Adrenal gland (tissue), 12 donors: Measurements from ENCODE around the gene RPL35. TPM values are rescaled to one million over a fixed set of nuclear protein-coding genes. Genes with fewer than 3 reads are reported as not detected.

Source experiments
- DNase-seq, 7 donors: peaks; one replicate each; pipeline ENCODE4 v3.0.0-alpha.2; 2019 to 2020
- H3K27ac ChIP-seq, 5 donors: fragments of 200-600 bp; sonication (generic) in 4 of 5; 1 replicate in 3 of 5; 2 replicates in 2 of 5; pipeline versions ENCODE4 v1.5.1 to v1.8.0; 2016 to 2020; ENCODE audit warnings: mild to moderate bottlenecking in 1 of 5
- H3K27me3 ChIP-seq: fragments of 200-600 bp; 2 replicates; pipeline ENCODE4 v1.8.0; 2021
- H3K36me3 ChIP-seq, 2 donors: fragments of 200-600 bp; replicated peaks in 1 of 2; 1 replicate in 1 of 2; 2 replicates in 1 of 2; pipeline versions ENCODE4 v1.5.1 to v1.8.0; 2018 to 2022
- H3K4me1 ChIP-seq, 2 donors: fragments of 200-600 bp; replicated peaks in 1 of 2; 1 replicate in 1 of 2; 2 replicates in 1 of 2; pipeline versions ENCODE4 v1.5.1 to v1.8.0; 2018 to 2021
- H3K4me3 ChIP-seq, 4 donors: fragments of 200-600 bp; sonication (generic) in 3 of 4; one replicate each; pipeline ENCODE4 v1.5.1; 2016 to 2018
- H3K9me3 ChIP-seq, 3 donors: fragments of 200-600 bp; sonication (generic) in 1 of 3; replicated peaks in 1 of 3; 1 replicate in 2 of 3; 2 replicates in 1 of 3; pipeline versions ENCODE4 v1.5.1 to v1.8.0; 2016 to 2021
- POLR2A ChIP-seq, 2 donors: fragments of 450-650 bp; IDR thresholded peaks; one replicate each; pipeline ENCODE4 v1.6.1; 2017; ENCODE audit warnings: antibody characterized with exemption in 2 of 2, mild to moderate bottlenecking in 2 of 2, moderate library complexity in 1 of 2
- WGBS, 4 donors: extraction: QIAGEN DNeasy Blood & Tissue Kit in 2 of 4; methylation state at CpG; one replicate each; pipeline versions ENCODE4 v1.1.5 to v1.1.7; 2013 to 2017; 5-methylcytosine and 5-hydroxymethylcytosine counted together
- intact Hi-C, 2 donors: fragments of 100-400 bp; cut with DNase I; formaldehyde crosslinking; loops; one replicate each; pipeline versions ENCODE4 v1.14.1 to v1.15.0; 2022 to 2023
- polyA plus RNA-seq, 3 donors: library from polyadenylated mRNA; stranded (reverse); fragments of 200-250 nt in 2 of 3; fragments of 350-450 nt in 1 of 3; fragmentation: Illumina TruSeq in 1 of 3; extraction: RNeasy Lipid Tissue Mini Kit (QIAGEN cat#74804) in 1 of 3; gene quantifications; one replicate each; pipeline ENCODE4 v1.2.3, GENCODE V29; 2013 to 2014
- total RNA-seq, 9 donors: library from RNA; depleted of rRNA in 4 of 9; stranded (reverse); fragments of >200 nt in 4 of 9; fragments of 120-200 nt in 1 of 9; fragmentation: NEBNext Ultra II Directional in 1 of 9; extraction: Animal tissue kit (Norgen Biotek cat#: 25700) in 1 of 9; gene quantifications; one replicate each; pipeline versions ENCODE4 v1.1.0 to v1.2.4, GENCODE V29; 2013 to 2023
- TF ChIP-seq, protein P1 (sequence below), 6 experiments: fragments of 450-650 bp in 4 of 6; fragments of 200-600 bp in 2 of 6; sonication (generic) in 1 of 6; IDR thresholded peaks; 1 replicate in 5 of 6; 2 replicates in 1 of 6; pipeline versions ENCODE4 v1.5.1 to v1.8.0; 2016 to 2021; ENCODE audit warnings: antibody characterized with exemption in 6 of 6, mild to moderate bottlenecking in 2 of 6, moderate library complexity in 1 of 6
- donor health status: healthy with polysubstance abuse.
- donor health status: Bipolar disorder and iron deficiency.
- donor health status: DM: yes; HTN: yes; CAD: no.
- donor health status: DM: no; HTN: no; CAD: no.
- donor health status: DM: no; HTN: no; CAD: no.
- donor health status: DM: yes; HTN: yes; CAD: no.

Gene RPL35
- total and polyA plus RNA-seq, 12 donors, result 884 to 4,952 (median 1,541) TPM

DNA sequence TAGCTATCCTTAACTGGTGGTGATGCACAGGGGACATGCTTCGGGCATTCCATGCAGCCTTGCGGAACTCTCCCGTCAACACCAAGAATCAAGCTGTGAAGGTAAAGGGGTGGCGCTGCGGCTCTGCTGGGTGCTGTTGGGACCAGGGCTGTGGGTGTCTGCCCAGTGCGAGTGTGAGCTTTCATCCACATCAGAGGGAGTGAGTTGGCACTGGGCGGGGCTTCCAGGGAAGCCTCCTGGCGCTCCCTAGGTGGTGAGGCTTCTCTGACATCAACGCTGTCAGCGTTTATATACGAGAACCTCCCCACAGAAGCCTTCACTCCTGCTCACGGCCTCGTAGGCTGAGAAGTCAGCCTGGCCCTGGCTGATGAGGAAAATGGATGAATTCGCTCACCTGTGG is 11.9 kb upstream of the RPL35 start:
- no peak for TF ChIP-seq POLR2A (IDR thresholded peaks at IDR 0.05)
- TF ChIP-seq, protein P1, sequence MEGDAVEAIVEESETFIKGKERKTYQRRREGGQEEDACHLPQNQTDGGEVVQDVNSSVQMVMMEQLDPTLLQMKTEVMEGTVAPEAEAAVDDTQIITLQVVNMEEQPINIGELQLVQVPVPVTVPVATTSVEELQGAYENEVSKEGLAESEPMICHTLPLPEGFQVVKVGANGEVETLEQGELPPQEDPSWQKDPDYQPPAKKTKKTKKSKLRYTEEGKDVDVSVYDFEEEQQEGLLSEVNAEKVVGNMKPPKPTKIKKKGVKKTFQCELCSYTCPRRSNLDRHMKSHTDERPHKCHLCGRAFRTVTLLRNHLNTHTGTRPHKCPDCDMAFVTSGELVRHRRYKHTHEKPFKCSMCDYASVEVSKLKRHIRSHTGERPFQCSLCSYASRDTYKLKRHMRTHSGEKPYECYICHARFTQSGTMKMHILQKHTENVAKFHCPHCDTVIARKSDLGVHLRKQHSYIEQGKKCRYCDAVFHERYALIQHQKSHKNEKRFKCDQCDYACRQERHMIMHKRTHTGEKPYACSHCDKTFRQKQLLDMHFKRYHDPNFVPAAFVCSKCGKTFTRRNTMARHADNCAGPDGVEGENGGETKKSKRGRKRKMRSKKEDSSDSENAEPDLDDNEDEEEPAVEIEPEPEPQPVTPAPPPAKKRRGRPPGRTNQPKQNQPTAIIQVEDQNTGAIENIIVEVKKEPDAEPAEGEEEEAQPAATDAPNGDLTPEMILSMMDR (IDR thresholded peaks at IDR 0.05), result no peak
- no peak for DNase-seq
- peak overlapping the region in 3 of 5 donors; percentile 75 to 99 (median 97) for H3K27ac ChIP-seq
- WGBS, 4 donors, result 84 to 89% (median 88%) methylated on average over 12 to 14 of the region's 14 CpGs
- H3K4me1 ChIP-seq, result peaks cover 45 to 62% of the 10 kb centered on the region in 2 donors
- H3K9me3 ChIP-seq, result no peaks in the 10 kb centered on the region
- H3K4me3 ChIP-seq, result no peak overlapping the region
- no peaks in the 10 kb centered on the region for H3K27me3 ChIP-seq
- H3K36me3 ChIP-seq, result peaks cover 0 to 49% of the 10 kb centered on the region in 2 donors
- intact Hi-C loops, result no loop called here

DNA sequence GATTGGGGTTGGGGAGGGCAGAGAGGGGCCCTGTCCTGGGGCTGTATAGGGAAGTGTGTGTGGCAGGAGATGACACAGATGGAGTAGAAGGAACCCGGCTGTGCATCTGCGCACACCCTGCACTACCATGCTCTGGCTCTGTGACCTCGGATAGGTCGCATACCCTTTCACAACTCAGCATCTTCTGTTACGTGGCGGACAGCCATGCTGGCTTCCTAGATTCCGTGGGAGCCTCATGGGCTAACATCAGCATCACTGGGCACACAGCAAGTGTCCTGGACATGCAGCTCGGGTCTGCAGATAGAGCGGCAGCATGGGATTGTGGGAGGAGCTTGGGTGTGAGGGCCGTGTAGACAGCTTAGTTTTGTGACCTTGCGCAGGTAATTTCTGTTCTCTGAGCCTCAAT is 9.4 kb upstream of the RPL35 start:
- WGBS, 4 donors, result 64 to 72% (median 67%) methylated on average over 10 to 11 of the region's 11 CpGs
- DNase-seq, result no peak
- TF ChIP-seq, protein P1 (IDR thresholded peaks at IDR 0.05), result no peak
- no peak for TF ChIP-seq POLR2A (IDR thresholded peaks at IDR 0.05)
- Histone ChIP-seq H3K36me3 (peaks cover 0 to 25% of the 10 kb centered on the region in 2 donors), H3K4me3 (peak overlapping the region in 1 of 4 donors; percentile 100), H3K9me3 (no peaks in the 10 kb centered on the region), H3K27ac (peak overlapping the region in 3 of 5 donors; percentile 75 to 99 (median 97)), H3K4me1 (peaks cover 40 to 57% of the 10 kb centered on the region in 2 donors), H3K27me3 (no peaks in the 10 kb centered on the region)
- intact Hi-C loops, result no loop called here

DNA sequence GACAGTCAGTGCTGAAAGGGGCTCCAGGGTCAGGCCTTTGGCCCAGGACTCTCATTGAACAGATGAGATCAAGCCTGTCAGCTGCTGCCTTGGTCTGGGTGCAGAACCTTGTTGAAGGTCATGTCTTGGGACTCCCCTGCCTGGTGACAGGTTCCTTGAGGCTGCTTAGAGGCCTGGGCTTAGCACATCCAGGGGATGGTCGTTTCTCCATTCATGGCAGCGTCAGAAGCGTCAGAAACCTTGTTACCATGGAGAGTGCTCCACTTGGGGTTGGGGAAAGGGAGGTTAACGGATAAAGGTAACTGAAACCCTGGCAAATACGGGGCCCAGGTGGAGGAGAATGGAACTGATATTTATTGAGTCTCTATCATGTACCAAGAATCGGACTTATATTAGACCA is 9.0 kb upstream of the RPL35 start:
- WGBS, 4 donors, result 41 to 47% (median 45%) methylated on average over 6 of the region's 6 CpGs
- H3K9me3 ChIP-seq, result no peaks in the 10 kb centered on the region
- intact Hi-C loops, result no loop called here
- DNase-seq, result peak in 1 of 7 donors; percentile 34
- H3K36me3 ChIP-seq, result peaks cover 0 to 21% of the 10 kb centered on the region in 2 donors
- H3K4me3 ChIP-seq, result peak overlapping the region in 1 of 4 donors; percentile 100
- TF ChIP-seq POLR2A (IDR thresholded peaks at IDR 0.05), result no peak
- TF ChIP-seq, protein P1 (IDR thresholded peaks at IDR 0.05), result no peak
- H3K4me1 ChIP-seq, result peaks cover 40 to 57% of the 10 kb centered on the region in 2 donors
- peak overlapping the region; percentile 42 to 99 (median 97) for H3K27ac ChIP-seq
- H3K27me3 ChIP-seq, result no peaks in the 10 kb centered on the region

DNA sequence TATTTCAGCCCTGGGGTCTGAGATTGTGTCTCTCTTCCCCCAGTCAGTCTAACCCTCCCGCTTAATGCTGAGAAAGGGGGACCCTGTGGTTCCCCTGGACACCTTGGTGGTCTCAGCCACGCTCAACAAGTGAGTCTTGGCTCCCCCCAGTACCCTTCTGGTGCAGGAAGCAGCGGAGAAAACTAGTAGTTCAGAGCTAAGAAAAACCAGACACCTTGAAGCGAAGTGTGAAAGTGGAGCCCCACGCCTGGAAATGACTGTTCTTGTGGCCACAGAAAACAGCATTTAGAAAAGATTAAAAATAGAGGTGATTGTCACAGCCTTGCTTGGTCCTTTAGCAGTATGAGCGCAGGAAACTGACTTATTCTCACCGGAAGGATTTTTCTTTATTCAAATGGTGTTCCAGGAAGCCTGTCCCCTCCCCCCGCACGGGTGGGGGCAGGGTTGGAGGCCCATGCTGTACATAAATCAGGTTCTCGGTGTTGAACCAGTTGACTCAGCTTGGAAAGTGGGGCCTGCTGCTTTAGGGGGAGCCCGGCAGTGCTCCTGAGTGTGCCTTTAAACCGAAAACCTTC is 8.3 kb upstream of the RPL35 start:
- H3K9me3 ChIP-seq, result no peaks in the 10 kb centered on the region
- peak overlapping the region; percentile 32 to 100 (median 92) for H3K4me3 ChIP-seq
- TF ChIP-seq, protein P1 (IDR thresholded peaks at IDR 0.05), result no peak
- peak in 1 of 2 donors; percentile 30 for TF ChIP-seq POLR2A (IDR thresholded peaks at IDR 0.05)
- intact Hi-C loops, result loop anchor here in 1 of 2 donors (10.0 kb wide), 1 partner anchor 275 kb away; the partner anchor contains the start of gene SCAI
- no peaks in the 10 kb centered on the region for H3K27me3 ChIP-seq
- H3K4me1 ChIP-seq, result peaks cover 40 to 51% of the 10 kb centered on the region in 2 donors
- peaks cover 0 to 14% of the 10 kb centered on the region in 2 donors for H3K36me3 ChIP-seq
- DNase-seq, result peak; percentile 57 to 86 (median 66)
- peak overlapping the region; percentile 96 to 99 (median 97) for H3K27ac ChIP-seq
- 0 to 3% (median 2%) methylated on average over 9 to 12 of the region's 12 CpGs for WGBS, 4 donors
